SK-N-DZ (cell line): ENCODE measurements around the gene TEX13D.

Experiments used
- DNase-seq: peaks from one replicate; pipeline ENCODE4 v3.0.0-alpha.2; 2015; ENCODE audit warnings: low spot score
- small RNA-seq, 2 experiments: library from RNA; depleted of rRNA; stranded (forward); fragments of <200 nt; gene quantifications; one replicate each; pipeline ENCODE3, GENCODE V24; 2014

The TEX13D gene

DNA sequence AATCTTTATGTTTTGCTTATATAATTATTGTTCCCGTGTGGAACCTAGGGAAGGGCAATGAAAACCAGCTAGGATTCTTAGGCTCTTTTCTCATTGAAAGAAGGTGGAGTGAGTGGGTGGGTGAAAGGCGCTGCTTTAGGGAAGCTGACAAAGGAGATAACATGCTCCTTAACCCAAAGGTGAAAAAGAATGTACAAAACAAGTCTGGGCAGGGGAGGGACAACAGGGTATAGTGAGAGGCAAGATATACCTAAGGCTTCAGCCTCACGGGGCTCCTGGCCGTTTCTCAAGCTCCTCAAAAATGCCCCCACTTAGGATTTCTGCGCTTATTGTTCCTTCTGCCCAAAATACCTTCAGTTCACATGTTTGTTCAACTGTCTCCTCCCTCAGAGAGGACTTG is 15.7 kb downstream of the TEX13D start:
- DNase-seq, result no peak

DNA sequence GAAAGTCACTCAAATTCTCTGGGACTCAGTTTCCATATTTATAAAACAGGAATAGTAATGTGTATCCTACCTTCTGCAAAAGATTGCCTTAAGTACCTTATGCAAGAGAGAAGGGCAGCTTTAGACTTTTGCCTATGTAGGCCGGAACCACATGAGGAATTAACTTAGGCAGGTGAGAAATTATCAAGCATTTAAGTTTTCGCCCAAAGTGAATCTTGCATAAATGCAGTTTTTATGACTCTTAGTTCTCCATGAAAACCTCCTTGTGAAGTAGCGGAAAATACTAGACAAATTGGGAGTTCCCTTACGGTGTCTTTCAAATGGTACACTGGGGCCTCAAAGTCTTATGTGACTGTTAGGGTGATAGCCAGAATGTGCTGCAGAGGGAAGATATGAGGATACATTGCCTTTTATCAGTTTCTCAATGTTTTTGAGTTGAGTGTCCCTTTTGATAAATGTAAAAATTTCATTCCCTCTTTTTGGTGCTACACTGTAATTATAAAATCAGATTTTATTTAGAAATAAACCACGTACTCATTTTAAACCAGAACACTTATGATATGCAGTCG is 16.5 kb downstream of the TEX13D start:
- no peak for DNase-seq

DNA sequence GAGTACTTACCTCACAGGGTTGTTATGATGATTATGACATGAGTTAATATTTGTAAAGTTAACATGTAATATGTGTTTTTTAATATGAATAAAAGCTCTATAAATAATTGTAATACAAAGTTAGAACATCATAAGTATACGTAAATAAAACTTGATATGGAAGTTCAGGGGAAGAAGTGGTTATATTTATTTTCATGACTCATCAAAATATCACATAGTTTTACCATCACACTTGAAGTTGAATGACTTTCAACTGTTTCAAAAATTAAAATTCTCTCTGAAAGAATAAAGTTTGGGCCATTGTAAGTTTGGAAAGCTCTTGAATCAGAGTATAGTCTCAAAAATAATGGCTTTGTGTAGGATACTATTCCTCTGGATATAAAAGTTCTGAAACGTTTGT is 22.2 kb downstream of the TEX13D start:
- DNase-seq, result no peak

DNA sequence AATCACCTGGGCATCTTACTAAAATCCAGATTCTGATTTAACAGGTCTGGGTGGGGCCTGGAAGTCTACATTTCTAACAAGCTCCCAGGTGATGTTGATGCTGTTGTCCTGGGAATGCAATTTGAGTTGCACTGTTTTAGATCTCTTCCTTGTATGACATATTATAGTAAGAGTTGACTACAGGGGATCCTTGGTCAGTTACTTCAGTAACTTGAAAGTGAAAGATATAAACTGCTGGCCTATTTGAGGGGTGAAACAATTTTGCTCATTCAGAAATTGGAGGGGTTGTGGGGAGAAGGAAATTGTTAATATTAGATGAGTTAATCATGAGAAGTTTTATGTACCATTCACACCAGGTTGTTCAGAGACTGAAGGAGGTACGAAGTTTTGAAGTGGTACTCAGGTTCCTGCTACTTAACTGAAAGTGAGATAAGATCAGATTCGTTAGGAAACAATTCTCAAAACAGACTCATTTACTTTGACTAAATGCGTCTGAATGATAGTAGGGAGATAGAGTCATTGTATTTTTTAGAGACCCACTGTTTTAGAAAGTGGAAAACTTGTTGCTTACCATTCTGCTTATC is 26.4 kb downstream of the TEX13D start:
- no peak for DNase-seq

DNA sequence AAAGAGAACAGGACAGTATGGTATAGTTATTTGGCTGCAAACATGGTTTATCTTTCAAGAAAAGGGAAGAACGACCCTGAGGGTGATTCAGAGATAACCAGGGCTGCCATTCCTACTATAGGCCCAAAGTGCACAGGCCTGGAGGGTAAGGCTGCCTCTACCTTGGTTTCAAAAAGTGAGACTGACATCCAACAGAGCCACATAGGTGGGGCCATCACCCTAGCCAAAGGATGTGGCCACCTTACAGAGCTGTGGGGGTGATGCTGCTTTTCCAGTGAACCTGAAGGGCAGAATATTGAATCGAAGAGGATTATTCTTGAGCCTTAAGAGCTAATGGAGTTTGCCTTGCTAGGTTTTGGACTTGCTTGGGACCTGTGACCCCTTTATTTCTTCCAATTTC is 29.6 kb downstream of the TEX13D start:
- DNase-seq, result no peak

DNA sequence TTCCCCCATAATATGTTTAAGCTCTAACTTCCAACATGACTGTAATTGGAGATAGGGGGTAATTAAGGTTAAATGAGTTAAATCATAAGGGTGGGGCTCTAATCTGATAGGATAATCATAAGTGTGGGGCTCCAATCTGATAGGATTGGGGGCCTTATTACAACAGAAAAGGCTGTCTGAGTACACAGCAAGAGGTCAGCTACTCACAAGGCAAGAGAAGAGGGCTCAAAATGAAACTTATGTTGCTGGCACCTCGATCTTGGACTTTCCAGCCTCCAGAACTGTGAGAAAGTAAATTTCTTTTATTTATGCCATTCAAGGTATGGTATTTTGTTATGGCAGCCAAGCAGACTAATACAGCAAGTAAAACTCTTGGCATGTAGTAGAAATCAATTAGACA is 30.3 kb downstream of the TEX13D start:
- no peak for DNase-seq

- DNase-seq, result no peak
Observed at GRCh38 chrX:124369722-124370121, 37.3 kb downstream of the TEX13D start.

- no peak for DNase-seq
Observed at GRCh38 chrX:124373348-124373747, 40.9 kb downstream of the TEX13D start.

DNA sequence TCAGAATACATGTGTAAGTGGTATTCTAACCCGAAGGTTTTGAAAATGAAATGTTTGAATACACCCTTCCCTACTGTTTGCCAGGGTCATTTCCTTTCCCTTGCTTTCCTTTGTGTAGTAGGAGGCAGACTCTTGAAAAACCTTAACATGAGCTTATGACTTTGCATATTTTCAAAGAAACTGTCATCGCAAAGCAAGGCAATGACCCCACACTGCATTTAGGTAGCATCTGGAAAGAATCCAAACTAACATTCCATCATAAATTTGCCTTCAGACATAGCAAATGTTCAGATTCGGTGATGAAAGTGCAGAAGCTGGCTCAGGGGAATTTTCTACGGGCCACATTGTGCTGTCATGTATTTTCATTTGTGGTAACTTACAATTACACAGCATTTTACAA is 46.2 kb downstream of the TEX13D start:
- DNase-seq, result no peak

- no peak for DNase-seq
Observed at GRCh38 chrX:124383354-124383753, 50.9 kb downstream of the TEX13D start.

GRCh38 chrX:124386401-124386800 is 53.9 kb downstream of the TEX13D start:
- no peak for DNase-seq

Small RNAs within 50 kb of the gene (small RNA-seq; reads per million reads assigned to genes)
- gene AL022718.1, result 0 to 0.04 reads per million in 2 experiments
